ENCODE data around the gene SRMS.

SRMS gene

GRCh38 chr20:63553251-63553932 is 5.8 kb upstream of the SRMS start:
- DNase-seq (ENCODE audit: low read depth, low spot score) = peak; percentile 85

GRCh38 chr20:63552481-63553249 is 5.1 kb upstream of the SRMS start:
- DNase-seq (ENCODE audit: low read depth, low spot score) = no peak

- DNase-seq (ENCODE audit: low read depth, low spot score) = no peak
These were observed 3.5 kb upstream of the SRMS start for GRCh38 chr20:63551068-63551467.

DNA sequence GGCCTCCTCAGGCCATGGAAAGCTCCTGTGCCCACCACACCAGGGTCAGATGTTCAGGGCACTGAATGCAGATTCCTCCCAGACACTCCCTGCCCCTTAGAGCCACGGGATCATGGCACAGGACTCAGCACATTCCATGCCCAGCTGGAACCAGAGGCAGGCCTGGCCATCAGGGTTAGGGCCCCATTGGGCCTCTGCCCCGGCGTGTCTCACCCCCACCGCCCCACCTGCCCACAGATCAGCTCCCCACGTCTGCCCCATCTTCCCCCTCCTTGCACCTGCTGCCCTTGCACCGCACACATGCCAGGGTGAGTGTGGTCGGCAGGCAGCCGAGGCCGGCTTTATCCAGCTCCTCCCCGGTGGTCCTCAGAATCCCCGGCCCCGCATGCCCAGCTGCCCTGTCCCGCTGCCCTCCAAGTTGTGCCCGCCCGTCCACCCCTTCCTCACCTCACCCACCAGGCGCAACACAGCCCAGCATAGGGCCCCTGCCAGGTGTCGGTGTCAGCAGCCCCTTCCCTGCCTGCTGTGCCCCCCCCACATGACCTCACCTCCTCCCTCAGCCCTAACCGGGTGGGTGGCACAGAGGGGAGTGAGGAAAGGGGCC is 2.2 kb upstream of the SRMS start:
- no peak for DNase-seq (ENCODE audit: low read depth, low spot score)

- no peak for DNase-seq (ENCODE audit: low read depth, low spot score)
These were observed 1.5 kb upstream of the SRMS start for GRCh38 chr20:63549019-63549418.

- no peak for DNase-seq (ENCODE audit: low read depth, low spot score)
These were observed 993 bp upstream of the SRMS start for GRCh38 chr20:63548542-63548941.

DNA sequence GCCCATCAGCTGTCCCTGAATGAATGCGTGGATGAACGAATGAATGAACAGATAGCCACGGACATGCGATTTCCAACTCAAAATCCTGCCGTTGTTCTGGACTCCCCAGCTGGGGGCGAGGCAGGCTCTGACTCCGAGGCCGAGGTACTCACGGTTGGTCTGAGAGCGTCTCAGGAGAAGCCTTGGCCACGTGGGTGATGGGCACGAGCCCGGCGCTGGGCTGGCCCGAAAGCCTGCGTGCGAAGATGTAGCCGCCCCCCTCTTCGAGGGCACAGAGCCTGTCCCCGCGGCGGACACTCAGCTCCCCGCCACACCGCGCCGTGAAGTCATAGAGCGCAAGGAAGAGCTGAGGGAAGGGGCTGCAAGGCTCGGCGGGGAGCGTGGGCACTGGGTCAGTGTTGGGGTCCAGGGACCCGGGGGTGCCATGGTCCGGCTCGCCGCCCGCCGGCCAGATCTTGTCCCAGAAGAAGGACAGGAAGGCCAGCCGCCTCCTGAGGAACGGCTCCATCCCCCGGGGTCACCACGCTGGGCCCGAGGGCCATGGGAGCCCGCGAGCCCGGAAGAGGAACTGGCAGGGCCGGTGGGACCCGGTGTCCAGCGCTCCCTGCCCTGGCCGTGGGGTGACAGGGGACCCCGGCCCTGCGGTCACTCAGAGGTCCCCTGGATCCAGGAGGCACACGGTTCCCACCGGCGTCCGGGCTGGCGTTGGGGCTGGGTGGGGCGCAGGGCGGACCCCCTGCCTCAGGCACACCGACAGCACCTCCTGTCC is 409 bp downstream of the SRMS start:
- no peak for DNase-seq (ENCODE audit: low read depth, low spot score)

GRCh38 chr20:63546256-63546955 is 1.1 kb downstream of the SRMS start:
- no peak for DNase-seq (ENCODE audit: low read depth, low spot score)

DNA sequence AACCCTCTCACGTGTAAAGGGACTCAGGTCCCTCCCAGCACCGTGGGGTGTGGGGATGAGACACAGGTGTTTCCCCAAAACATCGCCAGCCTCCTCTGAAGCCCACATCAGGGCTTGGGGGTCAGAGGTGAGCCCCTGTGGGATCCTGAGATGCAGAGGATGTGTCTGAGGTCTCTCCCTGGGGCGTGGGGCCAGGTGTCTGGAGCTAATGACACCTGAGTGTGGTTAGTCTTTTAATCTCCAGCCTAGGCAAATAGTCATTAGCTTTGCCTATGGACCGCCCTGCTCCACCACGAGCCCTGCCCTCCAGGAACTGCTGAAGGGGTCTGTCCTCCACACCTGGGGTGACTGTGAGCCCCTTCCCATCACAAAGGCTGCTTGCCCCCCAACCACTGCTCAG is 1.7 kb downstream of the SRMS start:
- DNase-seq (ENCODE audit: low read depth, low spot score) = no peak

GRCh38 chr20:63544958-63545516 is 2.5 kb downstream of the SRMS start:
- DNase-seq (ENCODE audit: low read depth, low spot score) = no peak

- DNase-seq (ENCODE audit: low read depth, low spot score) = no peak
These were observed 3.1 kb downstream of the SRMS start for GRCh38 chr20:63544241-63544957.

DNA sequence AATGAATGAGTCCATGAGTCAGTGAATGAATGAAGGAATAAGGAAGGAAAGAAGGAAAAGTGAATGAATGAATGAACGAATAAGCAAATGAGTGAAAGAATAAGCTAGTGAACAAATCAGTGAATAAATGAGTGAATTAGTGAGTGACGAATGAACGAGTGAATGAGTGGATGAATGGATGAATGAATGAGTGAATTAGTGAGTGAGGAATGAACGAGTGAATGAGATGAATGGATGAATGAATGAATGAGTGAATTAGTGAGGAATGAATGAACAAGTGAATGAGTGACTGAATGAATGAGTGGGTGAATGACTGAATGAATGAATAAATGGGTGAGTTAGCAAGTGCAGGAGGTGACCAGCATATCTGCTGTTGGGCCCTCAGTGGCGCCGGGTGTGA is 3.8 kb downstream of the SRMS start:
- no peak for DNase-seq (ENCODE audit: low read depth, low spot score)

DNA sequence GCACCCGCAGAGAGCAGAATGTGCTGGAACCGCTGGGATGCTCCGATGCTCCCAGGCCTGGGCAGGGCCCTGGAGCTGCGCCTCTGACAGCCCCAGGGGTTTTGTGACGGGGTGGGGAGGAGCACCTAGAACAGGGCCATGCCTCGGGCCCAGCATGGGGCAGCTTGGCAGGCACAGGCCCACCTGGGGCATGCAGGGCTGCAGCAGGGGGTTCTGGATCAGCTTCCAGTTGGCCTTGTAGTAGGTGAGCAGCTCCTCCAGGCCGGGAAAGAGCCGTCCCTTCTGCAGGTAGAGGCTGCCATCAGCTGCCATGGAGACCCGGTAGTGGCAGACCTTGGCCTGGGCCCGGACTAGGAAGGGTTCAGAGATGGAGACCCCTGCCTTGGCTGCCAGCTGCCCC is 4.4 kb downstream of the SRMS start:
- DNase-seq (ENCODE audit: low read depth, low spot score) = no peak

DNA sequence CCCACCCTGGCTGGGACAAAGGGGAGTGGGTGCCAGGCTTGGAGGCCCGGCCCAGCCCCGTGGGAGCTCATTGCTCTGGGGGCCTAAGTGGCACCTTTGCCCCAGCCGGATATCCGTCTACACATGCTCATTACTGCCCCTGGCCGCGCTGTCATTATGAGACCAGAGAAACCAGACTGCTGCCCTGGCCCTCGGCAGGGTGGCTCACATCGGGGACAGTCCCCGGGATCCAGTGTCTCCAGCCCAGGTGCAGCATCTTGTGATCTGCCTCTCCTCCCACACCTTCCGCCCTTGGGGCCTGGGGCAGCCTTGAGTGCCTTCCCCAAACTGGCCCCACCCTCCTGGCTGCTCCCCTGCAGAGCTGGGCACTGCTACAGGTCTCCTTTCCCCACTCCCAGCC is 4.9 kb downstream of the SRMS start:
- no peak for DNase-seq (ENCODE audit: low read depth, low spot score)

DNA sequence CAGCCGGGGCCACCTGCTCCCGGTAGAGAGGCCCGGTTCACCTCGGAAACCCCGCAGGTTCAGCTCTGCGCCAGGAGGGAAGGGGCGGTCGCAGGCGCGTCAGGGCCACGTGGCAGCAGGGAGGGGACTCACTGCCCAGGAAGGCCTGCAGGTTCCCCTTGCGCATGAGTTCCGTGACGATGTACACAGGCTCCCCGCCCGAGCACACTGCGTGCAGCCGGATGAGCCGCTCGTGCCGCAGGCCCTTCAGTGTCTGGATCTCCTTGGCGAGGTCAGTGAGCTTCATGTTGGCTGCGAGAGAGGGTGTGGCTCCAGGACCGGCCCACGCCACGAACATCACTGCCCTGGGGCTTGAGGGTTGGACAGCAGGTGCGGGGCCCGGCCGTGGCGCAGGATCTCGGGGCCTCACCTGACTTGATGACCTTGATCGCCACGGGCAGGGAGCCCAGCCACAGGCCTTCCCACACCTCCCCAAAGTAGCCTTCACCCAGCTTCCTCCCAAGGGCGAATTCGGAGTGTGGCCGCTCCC is 5.5 kb downstream of the SRMS start:
- no peak for DNase-seq (ENCODE audit: low read depth, low spot score)

DNA sequence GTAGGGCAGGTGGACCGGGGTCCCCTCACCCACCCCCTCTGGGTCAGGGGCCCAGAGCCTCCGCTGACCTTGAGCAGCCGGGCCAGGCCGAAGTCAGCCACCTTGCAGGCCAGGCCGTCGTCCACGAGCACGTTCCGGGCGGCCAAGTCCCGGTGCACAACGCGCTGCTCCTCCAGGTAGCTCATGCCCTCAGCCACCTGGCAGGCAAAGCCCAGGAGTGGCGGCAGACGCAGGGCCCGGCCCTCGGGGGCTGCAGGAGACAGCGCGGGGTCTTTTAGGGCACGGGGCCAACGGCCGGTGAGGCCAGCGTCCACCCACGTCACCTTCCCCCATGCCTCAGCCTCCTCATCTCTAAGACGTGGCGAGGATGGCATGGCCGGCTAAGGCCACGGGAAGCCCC is 6.2 kb downstream of the SRMS start:
- no peak for DNase-seq (ENCODE audit: low read depth, low spot score)

DNA sequence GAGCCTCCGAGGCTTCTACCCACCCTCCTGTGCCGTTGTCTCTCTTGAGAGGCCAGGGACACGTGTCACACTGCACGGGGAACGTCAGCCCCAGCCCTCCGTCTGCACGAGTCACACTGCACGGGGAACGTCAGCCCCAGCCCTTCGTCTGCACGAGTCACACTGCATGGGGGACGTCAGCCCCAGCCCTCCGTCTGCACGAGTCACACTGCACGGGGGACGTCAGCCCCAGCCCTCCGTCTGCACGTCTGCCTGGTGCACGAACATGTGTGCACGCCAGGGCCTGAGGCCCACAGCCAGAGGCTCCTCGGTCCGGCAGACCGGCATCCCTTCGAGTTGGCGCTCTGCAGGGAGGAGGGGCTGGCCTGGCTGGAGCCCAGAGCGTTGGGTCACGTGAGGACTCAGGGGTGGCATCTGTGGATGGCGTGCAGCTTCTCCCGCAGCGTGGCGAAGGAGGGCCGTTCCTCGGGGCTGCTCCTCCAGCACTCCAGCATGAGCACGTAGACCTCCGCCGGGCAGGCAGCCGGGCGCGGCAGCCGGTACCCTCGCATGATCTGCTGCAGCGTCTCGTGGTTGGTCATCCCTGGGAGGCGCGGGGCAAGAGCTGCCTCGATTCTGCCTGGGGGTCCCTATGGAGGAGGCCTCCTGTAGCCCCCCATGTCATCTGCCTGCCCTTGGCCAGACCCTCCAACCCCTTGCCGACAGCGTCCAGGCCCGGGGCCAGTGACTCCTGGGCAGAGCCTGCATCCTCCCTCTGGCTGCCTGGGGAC is 6.9 kb downstream of the SRMS start:
- no peak for DNase-seq (ENCODE audit: low read depth, low spot score)

DNA sequence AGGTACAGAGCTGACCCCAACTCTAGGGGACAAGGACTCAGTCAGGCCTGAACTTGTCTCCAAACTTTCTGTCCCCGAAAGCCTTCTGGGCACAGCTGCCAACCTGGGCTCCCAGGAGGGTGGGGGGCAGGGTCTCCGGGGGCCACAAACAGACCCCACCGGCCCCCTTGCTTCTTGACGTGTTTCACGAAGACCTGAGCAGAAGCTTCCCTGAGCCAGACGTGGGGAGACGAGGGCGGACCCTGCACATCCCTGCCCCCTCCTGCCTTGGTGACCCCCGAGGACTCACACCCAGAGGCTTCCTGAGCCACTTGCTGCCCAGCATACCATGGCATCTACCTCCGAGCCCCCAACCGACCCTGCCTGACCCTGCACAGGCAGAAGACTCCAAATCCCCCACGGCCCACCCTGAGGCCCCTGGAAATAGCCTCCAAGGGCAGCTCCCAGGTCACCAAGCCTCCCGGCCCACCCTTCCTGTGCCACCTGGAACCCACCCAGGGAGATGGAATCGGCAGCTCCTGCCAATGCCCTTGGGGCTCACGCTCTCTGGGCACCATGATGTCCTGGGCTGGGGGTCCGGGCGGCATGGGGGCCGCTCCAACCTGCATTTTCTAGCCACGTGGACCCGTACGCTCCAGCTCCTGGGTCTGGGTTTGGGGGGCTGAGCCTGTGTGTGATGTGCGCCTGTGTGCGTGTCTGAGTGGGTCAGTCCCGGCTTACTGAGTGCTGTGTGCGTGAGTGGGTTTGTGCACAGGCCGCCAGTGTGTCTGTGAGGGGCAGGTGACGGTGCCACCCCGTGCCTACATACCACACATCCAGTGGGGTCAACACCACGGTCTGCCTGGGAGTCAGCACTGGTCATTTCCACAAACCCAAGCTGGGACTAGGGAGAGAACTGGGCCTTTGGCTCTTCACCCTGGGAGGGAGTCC is 7.8 kb downstream of the SRMS start:
- DNase-seq (ENCODE audit: low read depth, low spot score) = no peak

DNA sequence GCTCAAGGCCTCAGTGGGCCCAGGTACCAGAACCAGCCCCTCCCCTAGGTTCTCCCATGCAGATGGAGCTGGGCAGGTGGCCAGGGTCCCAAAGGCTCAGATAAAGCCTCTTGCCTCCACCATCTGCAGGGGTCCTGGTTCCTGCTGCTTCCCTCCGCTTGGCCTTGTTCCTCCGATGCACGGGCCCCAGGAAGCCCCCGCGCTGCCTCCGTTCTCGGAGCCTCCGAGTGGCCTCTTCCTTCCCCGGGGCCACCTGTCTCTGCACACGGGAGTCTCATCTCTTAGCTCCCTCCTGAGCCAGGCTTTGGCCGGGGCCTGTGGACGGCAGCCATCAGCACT is 8.5 kb downstream of the SRMS start:
- DNase-seq (ENCODE audit: low read depth, low spot score) = no peak
